Islet of Langerhans (tissue), 1 donor: ENCODE measurements around the gene TAF1D.
A peak's percentile ranks its signal among the peaks of the same experiment; 100 is the strongest.
"Not testable (repeated sequence)": the region's sequence is repeated elsewhere in the genome, so short reads cannot be mapped to it uniquely, and the experiment has no call there.

Experiments
- FAIRE-seq: peaks from one replicate; lab custom pipeline; 2011; peaks lifted over from hg19 to GRCh38; lab: Jason Lieb, UNC

The TAF1D gene, protein sequence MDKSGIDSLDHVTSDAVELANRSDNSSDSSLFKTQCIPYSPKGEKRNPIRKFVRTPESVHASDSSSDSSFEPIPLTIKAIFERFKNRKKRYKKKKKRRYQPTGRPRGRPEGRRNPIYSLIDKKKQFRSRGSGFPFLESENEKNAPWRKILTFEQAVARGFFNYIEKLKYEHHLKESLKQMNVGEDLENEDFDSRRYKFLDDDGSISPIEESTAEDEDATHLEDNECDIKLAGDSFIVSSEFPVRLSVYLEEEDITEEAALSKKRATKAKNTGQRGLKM

DNA sequence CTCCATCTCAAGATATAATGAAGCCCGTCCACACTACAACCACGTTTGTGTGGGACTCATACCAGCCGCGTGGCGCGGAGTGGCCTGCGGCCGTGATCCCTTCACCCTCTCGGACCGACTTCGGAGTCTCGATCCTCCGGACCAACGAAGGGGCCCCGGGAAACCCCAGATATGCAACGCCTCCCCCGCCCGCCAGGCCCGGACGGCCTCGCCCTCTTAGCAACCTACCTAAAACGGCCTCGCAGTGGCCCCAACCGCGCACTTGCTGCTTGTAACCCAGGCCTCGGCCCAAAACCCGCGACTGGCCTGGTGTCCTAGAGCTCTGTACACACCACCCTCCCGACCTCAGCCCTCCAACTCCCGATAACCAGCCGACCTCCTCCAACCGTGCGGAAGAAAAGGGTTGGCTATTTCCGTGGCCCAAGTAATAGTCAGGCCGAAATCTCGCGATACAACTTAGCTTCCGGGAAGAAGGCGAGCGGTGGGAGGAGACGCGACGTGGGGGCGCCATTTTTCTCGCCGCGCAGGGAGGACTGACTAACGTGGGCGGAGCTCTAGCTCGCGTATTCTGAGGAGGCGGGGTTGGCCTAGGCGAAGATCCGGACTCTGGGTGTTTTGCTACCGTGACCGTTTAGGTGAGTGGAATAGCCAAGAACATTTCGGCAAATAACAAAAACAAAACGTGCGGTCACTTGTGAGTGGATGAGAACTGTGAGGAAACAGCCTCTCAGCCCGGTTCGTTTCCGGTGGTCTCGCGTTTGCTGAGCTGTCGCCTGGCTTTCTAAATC is at the start of gene TAF1D, which contains the start of gene C11orf54:
Gene TAF1D, minus strand, starts transcription at position 402 of the 788 bp plus-strand sequence. CDS start 2,191 bp downstream, outside the sequence.
Gene C11orf54, plus strand, starts transcription at position 579 of the 788 bp plus-strand sequence. CDS start 5,722 bp downstream, outside the sequence.
- no peak for FAIRE-seq

DNA sequence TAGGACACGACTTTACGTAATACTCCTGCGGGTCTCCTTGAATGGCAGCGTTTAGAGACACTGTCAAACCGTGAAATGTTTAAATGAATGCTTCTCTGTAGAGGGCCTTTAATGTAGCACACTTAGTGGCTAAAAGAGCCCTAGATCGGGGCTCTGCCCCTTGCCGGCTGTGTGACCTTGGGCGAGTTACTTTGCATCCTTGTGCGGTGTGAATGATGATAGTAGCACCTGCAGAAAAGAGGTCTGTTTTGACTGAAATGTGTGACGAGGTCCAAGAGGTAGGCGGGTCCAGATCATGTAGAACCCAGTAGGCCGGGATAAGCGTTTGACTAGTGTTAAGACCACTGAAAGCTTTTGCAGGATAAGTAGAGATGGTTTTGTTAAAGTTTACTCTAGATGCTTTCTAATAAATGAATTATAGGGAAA is 43.7 kb upstream of the TAF1D start:
- FAIRE-seq: no peak

DNA sequence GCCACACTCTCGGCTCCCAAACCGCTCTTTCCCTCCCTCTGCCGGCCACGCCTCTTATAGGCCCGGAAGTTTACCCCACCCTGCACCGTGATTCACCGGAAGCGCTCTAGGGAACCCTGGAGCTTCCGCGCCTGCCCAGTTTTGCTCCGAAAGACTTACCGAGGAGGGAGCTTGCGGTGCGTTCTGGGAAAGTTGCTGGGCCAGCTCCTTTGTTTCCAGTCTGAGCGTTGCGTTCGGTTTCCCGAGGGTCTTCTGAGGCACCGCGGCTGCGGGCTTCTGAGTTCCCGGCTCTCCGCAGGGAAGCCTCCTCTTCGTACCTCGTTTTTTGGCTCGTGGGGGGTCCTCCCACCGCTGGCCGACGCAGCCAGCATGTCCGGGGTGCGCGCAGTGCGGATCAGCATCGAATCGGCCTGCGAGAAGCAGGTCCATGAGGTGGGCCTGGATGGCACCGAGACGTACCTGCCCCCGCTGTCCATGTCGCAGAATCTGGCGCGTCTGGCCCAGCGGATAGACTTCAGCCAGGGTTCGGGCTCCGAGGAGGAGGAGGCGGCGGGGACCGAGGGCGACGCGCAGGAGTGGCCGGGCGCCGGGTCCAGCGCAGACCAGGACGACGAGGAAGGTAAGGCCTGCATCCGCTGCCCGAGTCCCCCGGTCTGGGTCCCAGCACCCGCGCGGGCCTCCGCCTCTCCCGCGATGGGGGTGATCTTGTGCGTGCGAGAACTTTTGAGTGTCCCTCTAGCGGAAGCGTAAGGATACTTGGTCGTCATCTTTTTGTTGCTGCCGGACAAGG is 43.0 kb upstream of the TAF1D start, which contains the start of gene MED17:
Gene MED17, plus strand, starts transcription at position 138 of the 790 bp plus-strand sequence. Its CDS starts 232 bp downstream, at position 370.
- FAIRE-seq: peak; percentile 21

DNA sequence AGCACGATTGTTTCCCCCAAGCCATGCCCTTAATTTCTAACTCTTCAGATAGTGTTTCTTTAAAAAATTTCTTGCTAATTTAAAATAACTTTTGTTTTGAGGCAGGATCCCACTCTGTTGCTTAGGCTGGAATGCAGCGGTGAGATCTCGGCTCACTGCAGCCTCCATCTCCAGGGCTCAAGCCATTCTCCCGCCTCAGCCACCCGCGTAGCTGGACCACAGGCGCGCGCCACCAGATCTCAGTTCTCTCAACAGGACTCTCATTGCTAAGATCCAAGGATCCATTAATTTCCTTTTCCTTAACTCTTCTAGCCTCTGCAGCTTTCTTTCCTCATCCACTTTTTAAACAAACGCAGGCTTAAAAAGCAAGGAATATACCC is 42.5 kb upstream of the TAF1D start:
- FAIRE-seq: no peak

DNA sequence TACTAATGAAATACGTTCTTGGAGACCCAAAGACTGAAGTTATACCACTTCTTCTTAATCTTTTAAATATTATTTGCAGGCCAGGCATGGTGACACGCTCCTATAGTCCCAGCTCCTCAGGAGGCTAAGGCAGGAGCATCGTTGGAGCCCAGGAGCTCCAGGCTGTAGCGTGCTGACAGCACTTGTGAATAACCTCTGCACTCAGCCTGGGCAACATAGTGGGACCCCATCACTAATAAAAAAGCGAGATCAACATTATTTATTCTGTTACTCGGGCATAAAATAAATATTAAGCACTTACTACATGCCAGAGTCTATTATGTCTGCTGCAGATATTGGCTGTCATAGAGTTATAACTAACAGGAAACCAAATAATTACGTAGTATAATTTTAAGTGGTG is 42.1 kb upstream of the TAF1D start:
- no peak for FAIRE-seq

DNA sequence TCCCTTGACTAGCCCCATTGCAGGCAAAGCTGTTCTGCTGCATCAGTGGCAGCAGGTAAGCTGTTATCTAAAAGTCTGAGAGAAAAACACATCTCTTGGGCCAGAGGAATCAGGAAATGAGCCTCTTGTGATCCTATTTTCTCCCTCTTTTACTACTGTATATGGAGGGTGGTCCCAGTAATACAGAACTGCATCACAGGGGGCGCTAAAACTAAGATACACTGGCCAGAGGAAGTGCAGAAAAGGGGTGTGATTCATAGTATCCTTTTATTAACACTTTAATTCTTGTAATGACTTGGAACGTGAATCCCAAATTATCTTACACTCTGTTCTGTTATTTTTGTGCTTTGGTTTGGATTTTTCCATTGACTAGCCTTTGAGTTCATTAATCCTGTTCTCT is 34.0 kb upstream of the TAF1D start:
- FAIRE-seq: no peak

DNA sequence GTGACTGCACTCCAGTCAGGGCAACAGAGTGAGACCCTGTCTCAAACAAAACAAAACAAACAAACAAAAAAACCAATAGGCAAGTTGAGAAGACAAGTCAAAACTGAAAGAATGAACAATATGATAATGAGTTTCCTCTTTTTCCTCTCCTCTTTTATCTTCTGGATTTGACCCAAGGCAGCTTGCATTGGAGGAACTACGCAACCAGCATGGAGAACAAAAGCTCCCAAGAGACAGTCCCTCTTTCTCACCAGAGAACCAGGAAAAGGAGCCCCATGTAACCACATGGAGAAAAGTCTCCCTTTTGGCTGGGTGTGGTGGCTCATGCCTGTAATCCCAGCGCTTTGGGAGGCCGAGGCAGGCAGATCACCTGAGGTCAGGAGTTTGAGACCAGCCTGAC is 33.3 kb upstream of the TAF1D start:
- not testable (repeated sequence) for FAIRE-seq

DNA sequence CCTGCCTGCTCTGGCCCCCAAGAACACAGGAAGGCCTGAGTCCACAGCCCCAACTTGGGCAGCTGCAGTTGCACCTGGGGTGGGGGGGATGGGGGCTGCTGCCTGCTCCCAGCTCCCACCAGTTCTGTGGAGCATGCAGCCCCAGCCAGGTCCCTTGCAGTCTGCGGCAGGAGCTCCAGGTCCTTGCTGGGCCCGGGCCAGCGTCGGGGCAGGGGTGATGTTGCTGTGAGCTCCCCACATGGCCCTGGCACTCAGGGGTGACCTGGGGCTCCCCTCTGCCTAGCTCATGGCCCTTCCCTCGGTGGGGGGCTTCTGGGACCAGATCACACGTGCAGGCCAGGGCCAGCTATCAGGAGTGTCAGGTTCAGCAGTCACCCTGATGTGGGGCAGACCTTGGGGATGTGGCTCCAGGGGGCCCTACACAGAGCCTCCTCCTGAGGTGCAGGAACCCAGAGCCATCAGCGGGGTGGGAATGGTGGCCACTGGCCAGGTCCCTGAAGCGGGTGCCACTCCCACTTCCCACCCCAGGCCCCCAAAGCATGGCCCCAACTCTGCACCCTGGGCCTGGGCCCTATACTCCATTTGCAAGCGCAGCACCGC is 32.4 kb upstream of the TAF1D start:
- FAIRE-seq: no peak

DNA sequence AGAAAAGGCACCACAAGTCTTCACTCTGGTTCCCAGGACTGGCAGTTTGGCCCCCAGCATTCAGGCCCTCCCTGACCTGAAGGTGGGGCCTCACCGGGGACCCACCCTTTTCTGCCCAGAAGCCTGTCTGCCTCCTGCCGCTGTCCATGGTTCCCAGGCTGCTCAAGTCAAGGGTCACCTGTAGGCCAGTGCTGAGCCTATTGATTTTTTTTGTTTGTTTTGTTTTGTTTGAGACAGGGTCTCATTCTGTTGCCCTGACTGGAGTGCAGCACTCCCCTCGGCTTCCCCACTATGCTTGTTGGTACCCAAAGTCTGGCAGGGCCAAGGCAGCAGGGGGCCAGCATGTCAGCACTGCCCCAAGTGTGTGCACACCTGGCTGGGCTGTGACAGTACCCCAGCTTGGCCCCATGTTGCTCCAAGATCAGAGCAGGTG is 31.8 kb upstream of the TAF1D start:
- FAIRE-seq: no peak

DNA sequence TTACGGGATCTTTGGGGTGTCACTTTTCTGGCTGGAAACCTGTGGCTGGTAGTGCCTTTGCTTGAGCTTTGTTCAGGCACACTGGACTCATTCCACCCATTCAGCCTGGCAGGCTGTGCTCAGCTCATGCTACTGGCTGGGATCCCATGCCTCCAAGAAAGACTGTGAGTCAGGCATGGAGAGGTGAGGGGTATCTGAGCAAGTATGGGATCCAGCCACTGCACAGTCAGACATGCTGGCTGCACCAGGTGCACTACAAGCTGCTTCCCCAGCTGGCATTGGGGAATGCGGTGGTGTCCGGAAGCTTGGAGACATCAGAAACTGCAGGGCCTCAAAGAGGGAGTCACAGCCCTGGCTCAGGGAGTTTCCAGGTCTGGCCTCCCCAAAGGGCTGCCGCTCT is 30.8 kb upstream of the TAF1D start:
- FAIRE-seq: no peak

DNA sequence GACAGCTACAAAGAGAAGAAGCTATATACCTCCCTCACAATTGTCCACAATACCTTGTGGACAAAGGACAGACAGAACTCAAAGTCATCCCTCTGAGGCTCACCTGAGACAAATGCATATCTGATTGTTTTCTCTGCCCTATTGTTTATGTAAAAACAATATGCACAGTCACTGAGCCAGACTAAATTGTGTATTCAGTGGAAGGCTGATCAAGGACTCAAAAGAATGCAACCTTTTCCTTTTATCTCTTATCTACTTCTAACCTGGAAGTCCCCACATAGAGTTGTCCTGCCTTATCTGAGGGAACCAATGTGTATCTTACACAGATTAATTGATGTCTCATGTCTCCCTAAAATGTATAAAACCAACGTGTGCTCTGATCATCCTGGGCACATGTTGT is 28.9 kb upstream of the TAF1D start:
- no peak for FAIRE-seq

DNA sequence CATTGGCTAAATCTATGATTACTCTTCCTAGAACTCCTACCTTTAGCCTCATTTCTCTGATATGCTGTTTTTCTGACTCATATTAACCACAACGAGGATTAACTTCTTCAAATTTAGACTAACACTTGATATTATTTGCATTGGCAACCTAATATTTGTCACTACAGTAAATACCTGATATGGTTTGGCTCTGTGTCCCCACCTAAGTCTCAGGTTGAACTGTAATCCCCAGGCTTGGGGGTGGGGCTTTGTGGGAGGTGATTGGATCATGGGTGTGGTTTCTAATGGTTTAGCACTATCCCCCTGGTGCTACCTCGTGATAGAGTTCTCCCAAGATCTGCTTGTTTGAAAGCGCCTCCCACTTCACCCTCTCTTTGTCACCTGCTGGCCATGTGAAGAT is 25.7 kb upstream of the TAF1D start:
- FAIRE-seq: no peak

DNA sequence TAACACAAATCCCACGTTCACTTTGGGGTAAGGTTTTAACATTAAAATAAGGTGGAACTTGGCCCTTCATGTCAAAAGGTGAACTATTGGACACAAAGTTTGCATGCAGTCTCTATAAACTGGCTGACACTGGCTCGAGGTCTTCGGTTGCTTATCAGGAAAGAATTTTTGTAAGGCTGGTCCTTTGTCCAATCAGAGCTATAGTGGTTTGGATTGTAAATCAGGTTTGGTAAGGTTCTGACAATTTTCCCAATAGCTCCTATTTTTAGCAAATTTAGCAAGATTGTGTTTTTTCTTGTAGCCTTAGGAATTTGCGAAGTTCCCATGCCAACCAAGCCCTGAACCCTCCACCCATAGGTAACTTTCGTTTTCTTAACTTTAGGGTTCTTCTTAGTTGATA is 25.2 kb upstream of the TAF1D start:
- no peak for FAIRE-seq

DNA sequence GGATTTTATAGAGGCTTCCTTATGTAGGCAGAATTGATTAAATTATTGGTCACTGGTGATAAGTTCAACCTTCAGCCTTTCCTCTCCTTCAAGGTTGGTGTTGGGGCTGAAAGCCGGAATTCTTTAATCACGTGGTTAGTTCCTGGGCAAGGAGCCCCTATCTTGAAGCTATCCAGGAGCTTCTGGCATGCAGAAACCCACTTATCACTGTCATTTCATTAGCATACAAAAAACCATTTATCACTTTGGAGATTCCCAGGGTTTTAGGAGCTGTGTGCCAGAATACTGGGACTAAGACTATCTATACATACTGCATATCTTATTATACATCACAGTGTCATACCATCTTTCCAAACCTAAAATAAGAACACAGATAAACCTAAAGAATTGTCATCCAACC is 24.3 kb upstream of the TAF1D start:
- no peak for FAIRE-seq

DNA sequence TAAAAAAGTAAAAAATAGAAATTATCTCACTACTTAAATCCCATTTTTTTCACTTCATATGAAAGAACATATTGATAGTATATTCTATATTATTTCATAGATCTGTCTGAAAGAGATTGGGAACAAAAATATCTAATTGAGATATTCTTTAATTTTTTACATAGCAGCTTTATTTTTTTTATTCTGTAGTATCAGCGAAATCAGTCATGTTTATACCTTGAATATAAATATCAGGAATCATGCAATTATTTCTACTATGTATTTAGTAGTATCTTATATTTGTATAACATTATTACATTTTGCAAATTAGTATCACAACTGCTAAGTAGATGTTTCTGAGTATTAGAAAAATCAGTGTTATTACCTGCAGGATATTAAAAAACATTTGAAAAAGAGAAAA is 20.6 kb upstream of the TAF1D start:
- peak; percentile 43 for FAIRE-seq

DNA sequence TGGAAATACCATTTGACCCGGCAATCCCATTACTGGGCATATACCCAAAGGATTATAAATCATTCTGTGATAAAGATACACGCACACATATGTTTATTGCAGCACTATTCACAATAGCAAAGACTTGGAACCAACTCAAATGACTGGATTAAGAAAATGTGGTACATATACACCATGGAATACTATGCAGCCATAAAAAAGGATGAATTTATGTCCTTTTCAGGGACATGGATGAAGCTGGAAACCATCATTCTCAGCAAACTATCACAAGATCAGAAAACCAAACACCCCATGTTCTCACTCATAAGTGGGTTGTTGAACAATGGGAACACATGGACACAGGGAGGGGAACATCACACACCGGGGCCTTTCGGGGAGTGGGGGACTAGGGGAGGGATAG is 17.8 kb upstream of the TAF1D start:
- FAIRE-seq: not testable (repeated sequence)

DNA sequence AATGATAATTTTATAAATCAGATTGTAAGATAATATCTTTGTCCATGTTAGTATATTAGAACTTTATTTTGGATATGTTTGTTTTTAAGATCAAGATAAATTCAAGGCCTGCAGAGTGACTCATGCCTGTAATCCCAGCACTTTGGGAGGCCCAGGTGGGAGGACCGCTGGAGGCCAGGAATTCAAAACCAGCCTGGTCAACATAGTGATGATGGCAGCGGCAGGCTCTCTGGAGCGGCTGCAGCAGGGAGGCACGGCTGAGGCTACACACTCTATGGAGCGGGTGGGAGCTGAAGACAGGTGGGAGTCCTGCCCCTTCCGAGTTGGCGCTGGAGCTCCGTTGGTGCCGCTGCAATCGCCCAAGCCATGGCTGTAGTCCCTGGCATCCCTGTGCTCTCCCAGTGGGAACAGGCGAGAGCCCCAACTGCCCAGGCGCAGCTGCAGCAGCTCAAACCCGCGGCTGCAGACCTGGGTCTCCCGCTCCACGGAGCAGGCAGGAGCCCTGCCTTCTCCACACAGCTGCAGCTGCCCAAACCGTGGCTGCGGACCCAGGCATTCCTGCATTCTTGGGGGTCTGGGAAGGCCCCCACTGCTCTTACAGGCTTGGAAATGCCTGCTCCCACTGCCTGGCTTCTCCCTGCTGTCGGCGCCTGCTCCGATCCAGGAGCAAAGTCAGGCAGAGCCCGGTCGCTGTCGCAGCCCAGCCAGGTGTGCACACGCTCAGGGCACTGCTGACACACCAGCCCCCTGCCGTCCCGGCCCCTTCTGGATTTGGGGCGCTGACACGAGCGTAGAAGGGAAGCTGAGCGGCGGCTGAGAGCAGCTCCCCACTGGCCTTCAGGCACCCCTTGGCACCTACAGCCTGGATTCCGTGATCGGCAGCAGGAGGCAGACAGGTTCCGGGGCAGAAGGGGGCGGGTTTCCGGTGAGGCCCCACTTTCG is 16.9 kb upstream of the TAF1D start:
- FAIRE-seq: no peak

DNA sequence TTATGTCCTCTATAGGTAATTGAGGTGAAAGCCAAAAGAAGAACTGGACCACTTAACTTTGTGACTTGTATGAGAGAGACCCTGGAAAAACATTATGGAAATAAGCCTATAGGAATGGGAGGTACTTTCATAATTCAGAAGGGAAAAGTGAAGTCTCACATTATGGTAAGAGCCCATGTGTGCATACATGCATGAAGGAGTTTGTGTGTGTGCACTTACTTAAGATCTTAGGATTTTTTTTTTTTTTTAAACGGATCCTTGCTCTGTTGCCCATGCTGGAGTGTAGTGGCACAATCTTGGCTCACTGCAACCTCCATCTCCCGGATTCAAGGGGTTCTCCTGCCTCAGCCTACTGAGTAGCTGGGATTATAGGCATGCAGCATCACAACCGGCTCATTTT is 16.0 kb upstream of the TAF1D start:
- no peak for FAIRE-seq

DNA sequence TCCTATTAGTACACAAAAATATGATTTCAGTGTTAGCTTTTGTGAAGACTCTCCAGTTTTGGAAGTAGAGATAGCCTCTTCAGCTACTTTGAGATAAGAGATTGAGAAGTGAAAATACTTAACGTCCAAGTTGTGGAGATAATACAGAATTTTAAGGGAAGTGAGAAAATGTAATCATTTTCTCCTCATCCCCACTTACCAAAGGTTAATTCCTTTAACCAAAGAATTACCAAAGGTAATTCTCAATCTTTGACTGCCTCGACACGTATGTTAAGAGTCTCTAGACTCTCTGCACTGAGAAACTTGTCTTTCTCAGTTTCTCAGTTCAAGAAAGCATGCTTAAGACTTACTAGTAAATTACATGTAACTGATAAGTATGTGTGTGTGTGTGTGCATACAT is 15.5 kb upstream of the TAF1D start:
- no peak for FAIRE-seq

DNA sequence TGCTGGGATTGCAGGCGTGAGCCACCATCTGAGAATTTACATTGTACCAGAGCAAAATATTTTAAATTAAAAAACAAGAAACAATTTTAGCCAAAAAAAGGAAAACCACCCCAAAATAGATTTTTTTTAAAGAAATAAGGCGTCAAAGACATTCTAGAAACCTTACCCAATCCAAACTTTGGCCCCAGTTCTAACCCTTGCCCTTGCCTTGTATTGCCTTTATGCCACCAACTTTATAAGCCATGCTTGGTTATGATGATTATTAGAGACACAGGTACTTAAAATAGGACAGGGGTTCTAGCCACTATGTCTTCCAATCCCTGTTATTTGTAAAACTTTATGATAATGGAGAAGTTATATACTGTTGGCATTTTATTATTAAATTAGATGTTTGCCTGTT is 11.9 kb upstream of the TAF1D start:
- FAIRE-seq: no peak

DNA sequence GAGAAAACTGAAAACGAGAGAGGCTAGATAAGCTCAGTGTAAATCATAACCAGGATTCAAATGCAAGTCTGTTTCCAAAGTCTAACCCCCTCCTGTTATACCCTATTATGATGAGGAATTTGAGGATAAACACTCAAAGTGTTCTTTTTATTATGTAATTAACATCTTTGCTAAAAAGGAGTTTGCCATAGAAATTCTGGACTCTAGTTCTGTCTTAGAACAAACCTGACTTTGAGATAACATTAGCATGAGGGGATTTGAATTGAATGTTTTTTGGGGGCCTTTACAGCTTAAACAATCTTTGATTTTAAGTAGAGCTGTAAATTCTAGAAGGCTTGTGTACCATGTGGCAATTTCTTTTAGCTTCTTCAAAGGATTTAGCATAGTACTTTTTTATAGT is 9.7 kb upstream of the TAF1D start:
- FAIRE-seq: no peak
